Neuronal stem cell (in vitro differentiated cells): ENCODE results near the gene MYO5A.

Source experiments
- DNase-seq: peaks from one replicate; pipeline ENCODE4 v3.0.0-alpha.2; 2013; ENCODE audit warnings: low spot score
- H2AFZ ChIP-seq: one replicate; pipeline ENCODE4 v1.6.1; 2013; ENCODE audit warnings: mild to moderate bottlenecking, low read length, inconsistent platforms
- H2AK5ac ChIP-seq: 2 replicates; pipeline ENCODE4 v1.6.1; 2013; ENCODE audit warnings: low read depth, mild to moderate bottlenecking, inconsistent platforms, low read length, moderate library complexity, mixed read lengths
- H2BK120ac ChIP-seq: 2 replicates; pipeline ENCODE4 v1.6.1; 2013; ENCODE audit warnings: low read depth, mild to moderate bottlenecking, inconsistent platforms, low read length, moderate library complexity, mixed read lengths
- H2BK12ac ChIP-seq: one replicate; pipeline ENCODE4 v1.6.1; 2013; ENCODE audit warnings: low read length, inconsistent platforms
- H2BK15ac ChIP-seq: 2 replicates; pipeline ENCODE4 v1.6.1; 2013; ENCODE audit warnings: mild to moderate bottlenecking, low read length, inconsistent platforms, mixed read lengths
- H2BK5ac ChIP-seq: one replicate; pipeline ENCODE4 v1.6.1; 2013; ENCODE audit warnings: inconsistent platforms, mild to moderate bottlenecking, low read length, moderate library complexity
- H3K14ac ChIP-seq: one replicate; pipeline ENCODE4 v1.6.1; 2013; ENCODE audit warnings: low read length, inconsistent platforms
- H3K18ac ChIP-seq: 2 replicates; pipeline ENCODE4 v1.6.1; 2013; ENCODE audit warnings: low read length, inconsistent platforms
- H3K23ac ChIP-seq: 2 replicates; pipeline ENCODE4 v1.6.1; 2013; ENCODE audit warnings: low read depth, mild to moderate bottlenecking, mixed read lengths, low read length, inconsistent platforms; ENCODE audit not compliant: poor library complexity
- H3K27ac ChIP-seq: replicated peaks from 3 replicates; pipeline ENCODE4 v1.5.1; 2013; ENCODE audit warnings: low read length, inconsistent platforms
- H3K27me3 ChIP-seq, 3 experiments: 2 replicates each; pipeline ENCODE4 v1.6.1; 2013; ENCODE audit warnings: low read length in 3 of 3, mild to moderate bottlenecking in 2 of 3, inconsistent platforms in 1 of 3, low read depth in 1 of 3, mixed read lengths in 1 of 3, moderate library complexity in 1 of 3; ENCODE audit not compliant: control insufficient read depth in 3 of 3, insufficient read depth in 3 of 3
- H3K36me3 ChIP-seq, 2 donors: replicated peaks in 1 of 2; 2 replicates each; pipeline ENCODE4 v1.6.1; 2013; ENCODE audit warnings: low read length in 2 of 2; ENCODE audit not compliant: control insufficient read depth in 2 of 2, insufficient read depth in 2 of 2
- H3K4ac ChIP-seq: 2 replicates; pipeline ENCODE4 v1.6.1; 2013; ENCODE audit warnings: inconsistent platforms, mild to moderate bottlenecking, low read length, moderate library complexity
- H3K4me1 ChIP-seq, 2 donors: 1 replicate in 1 of 2; 2 replicates in 1 of 2; pipeline ENCODE4 v1.6.1; 2013; ENCODE audit warnings: low read length in 2 of 2, low read depth in 1 of 2; ENCODE audit not compliant: control insufficient read depth in 2 of 2, insufficient read depth in 1 of 2
- H3K4me2 ChIP-seq: one replicate; pipeline ENCODE4 v1.6.1; 2013; ENCODE audit warnings: mild to moderate bottlenecking, low read length, inconsistent platforms; ENCODE audit not compliant: insufficient read depth, poor library complexity, severe bottlenecking
- H3K4me3 ChIP-seq, 2 donors: 2 replicates each; pipeline ENCODE4 v1.5.1; 2013; ENCODE audit warnings: low read length in 2 of 2, mild to moderate bottlenecking in 2 of 2, inconsistent platforms in 1 of 2, moderate library complexity in 1 of 2
- H3K79me1 ChIP-seq: one replicate; pipeline ENCODE4 v1.6.1; 2013; ENCODE audit warnings: low read depth, mild to moderate bottlenecking, inconsistent platforms, low read length, moderate library complexity
- H3K9ac ChIP-seq: one replicate; pipeline ENCODE4 v1.6.1; 2013; ENCODE audit warnings: mild to moderate bottlenecking, low read depth, low read length, inconsistent platforms; ENCODE audit not compliant: poor library complexity
- H3K9me3 ChIP-seq, 2 donors: replicated peaks in 1 of 2; 2 replicates each; pipeline versions ENCODE3 to v1.6.1; 2013; ENCODE audit warnings: low read length in 2 of 2, mild to moderate bottlenecking in 2 of 2, inconsistent platforms in 1 of 2, low read depth in 1 of 2, mixed read lengths in 1 of 2, moderate library complexity in 1 of 2; ENCODE audit not compliant: control insufficient read depth in 2 of 2, insufficient read depth in 1 of 2
- H4K8ac ChIP-seq: one replicate; pipeline ENCODE4 v1.6.1; 2013; ENCODE audit warnings: low read depth, mild to moderate bottlenecking, inconsistent platforms, low read length, moderate library complexity
- H4K91ac ChIP-seq: one replicate; pipeline ENCODE4 v1.6.1; 2013; ENCODE audit warnings: low read length, low read depth, mild to moderate bottlenecking, inconsistent platforms; ENCODE audit not compliant: poor library complexity
- WGBS, 2 donors: extraction: QIAGEN DNeasy Blood & Tissue Kit; methylation state at CpG; one replicate each; pipeline ENCODE4 v1.1.7; 2013; ENCODE audit warnings: missing lambda C conversion rate in 2 of 2, mixed read lengths in 1 of 2; ENCODE audit not compliant: insufficient read length in 2 of 2, insufficient replicate concordance in 1 of 2; ENCODE audit errors: extremely low coverage in 2 of 2; 5-methylcytosine and 5-hydroxymethylcytosine counted together

MYO5A gene

DNA sequence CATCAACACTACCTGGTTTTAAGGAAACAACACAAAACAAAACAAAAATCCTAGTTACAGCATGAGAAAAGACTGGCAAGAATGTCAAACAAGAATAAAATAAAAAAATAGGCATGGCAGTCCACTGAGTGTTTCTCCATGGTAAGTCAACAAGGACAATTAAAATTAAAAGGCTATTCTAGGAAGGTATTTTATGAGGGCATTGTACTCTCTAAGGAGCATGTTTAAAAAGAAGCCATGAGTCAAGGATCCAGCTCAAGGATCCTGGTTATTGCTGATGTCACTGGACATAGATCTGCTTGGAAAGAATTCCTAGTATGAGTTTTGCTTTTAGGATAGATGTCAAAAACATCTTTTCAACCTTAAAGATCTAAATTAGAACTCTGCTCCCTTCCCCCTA is 106.7 kb downstream of the MYO5A start:
- no peak overlapping the region for H3K4me3 ChIP-seq
- no peak overlapping the region for H3K9ac ChIP-seq
- H3K27ac ChIP-seq = no peak overlapping the region
- peaks cover 0 to 9% of the 10 kb centered on the region in 2 donors for H3K9me3 ChIP-seq
- H3K14ac ChIP-seq = no peak overlapping the region
- no peak overlapping the region for H3K4ac ChIP-seq
- no peaks in the 10 kb centered on the region for H3K4me1 ChIP-seq
- H2BK15ac ChIP-seq = no peak overlapping the region
- peaks cover 0 to 5% of the 10 kb centered on the region in 2 donors for H3K36me3 ChIP-seq
- no peaks in the 10 kb centered on the region for H3K27me3 ChIP-seq
- H3K4me2 ChIP-seq = no peak overlapping the region
- no peak overlapping the region for H2AFZ ChIP-seq
- H3K23ac ChIP-seq = no peak overlapping the region
- H2BK120ac ChIP-seq = no peak overlapping the region
- H2BK12ac ChIP-seq = no peak overlapping the region
- H3K79me1 ChIP-seq = no peaks in the 10 kb centered on the region
- no peak overlapping the region for H4K91ac ChIP-seq
- H2BK5ac ChIP-seq = no peak overlapping the region
- H4K8ac ChIP-seq = no peak overlapping the region
- DNase-seq = no peak
- no peak overlapping the region for H3K18ac ChIP-seq
- no peak overlapping the region for H2AK5ac ChIP-seq

DNA sequence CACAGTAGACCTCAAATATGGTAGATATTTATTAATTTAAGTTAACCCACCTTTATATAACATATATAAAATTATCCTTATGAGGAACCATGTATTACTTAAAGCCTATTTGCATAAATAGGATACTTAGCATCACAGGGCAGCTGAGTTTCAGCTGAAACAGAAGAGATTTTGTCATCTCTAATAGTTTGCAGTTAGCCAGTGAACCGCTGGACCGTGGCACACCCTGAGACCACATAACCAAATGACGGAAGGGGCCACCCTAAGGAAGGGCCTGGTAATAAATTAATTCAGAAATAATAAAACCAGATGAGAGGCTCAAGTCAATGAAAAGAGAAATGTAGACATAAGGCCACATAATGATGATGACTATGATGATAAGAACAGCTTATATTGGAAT is 107.7 kb downstream of the MYO5A start:
- no peak for DNase-seq
- no peak overlapping the region for H3K9ac ChIP-seq
- no peak overlapping the region for H3K14ac ChIP-seq
- H2BK15ac ChIP-seq = no peak overlapping the region
- no peak overlapping the region for H2BK5ac ChIP-seq
- no peak overlapping the region for H2AFZ ChIP-seq
- no peak overlapping the region for H2BK120ac ChIP-seq
- peaks cover 0 to 9% of the 10 kb centered on the region in 2 donors for H3K9me3 ChIP-seq
- H3K23ac ChIP-seq = no peak overlapping the region
- H4K8ac ChIP-seq = no peak overlapping the region
- no peak overlapping the region for H4K91ac ChIP-seq
- no peaks in the 10 kb centered on the region for H3K79me1 ChIP-seq
- H3K4me3 ChIP-seq = no peak overlapping the region
- no peak overlapping the region for H3K27ac ChIP-seq
- peaks cover 0 to 5% of the 10 kb centered on the region in 2 donors for H3K36me3 ChIP-seq
- no peaks in the 10 kb centered on the region for H3K4me1 ChIP-seq
- no peak overlapping the region for H3K4ac ChIP-seq
- no peak overlapping the region for H3K18ac ChIP-seq
- WGBS, 2 donors = no CpG with 5 or more reads among the region's 3 CpGs
- no peaks in the 10 kb centered on the region for H3K27me3 ChIP-seq
- H2BK12ac ChIP-seq = no peak overlapping the region
- H2AK5ac ChIP-seq = no peak overlapping the region
- no peak overlapping the region for H3K4me2 ChIP-seq

- Histone ChIP-seq H2BK15ac (no peak overlapping the region), H3K4me2 (no peak overlapping the region), H3K14ac (no peak overlapping the region), H3K79me1 (no peaks in the 10 kb centered on the region), H2BK5ac (no peak overlapping the region), H2BK120ac (no peak overlapping the region), H3K18ac (no peak overlapping the region), H3K4ac (no peak overlapping the region), H3K4me3 (no peak overlapping the region), H2BK12ac (no peak overlapping the region), H3K23ac (no peak overlapping the region), H2AK5ac (no peak overlapping the region), H3K4me1 (no peaks in the 10 kb centered on the region), H4K91ac (no peak overlapping the region), H3K9ac (no peak overlapping the region), H3K36me3 (no peaks in the 10 kb centered on the region), H3K9me3 (peaks cover 0 to 9% of the 10 kb centered on the region in 2 donors), H3K27ac (no peak overlapping the region), H2AFZ (no peak overlapping the region), H3K27me3 (no peaks in the 10 kb centered on the region), H4K8ac (no peak overlapping the region)
- no CpG with 5 or more reads among the region's 1 CpG for WGBS, 2 donors
- no peak for DNase-seq
Observed at GRCh38 chr15:52419494-52419893, 109.2 kb downstream of the MYO5A start.

- H3K14ac ChIP-seq = no peak overlapping the region
- no peak for DNase-seq
- no peak overlapping the region for H4K91ac ChIP-seq
- H3K79me1 ChIP-seq = no peaks in the 10 kb centered on the region
- no peaks in the 10 kb centered on the region for H3K36me3 ChIP-seq
- no peak overlapping the region for H3K23ac ChIP-seq
- no peak overlapping the region for H3K9ac ChIP-seq
- no peak overlapping the region for H2AFZ ChIP-seq
- H2BK120ac ChIP-seq = no peak overlapping the region
- H4K8ac ChIP-seq = no peak overlapping the region
- no peak overlapping the region for H3K27ac ChIP-seq
- H2BK15ac ChIP-seq = no peak overlapping the region
- no peak overlapping the region for H2BK5ac ChIP-seq
- H3K4me1 ChIP-seq = no peaks in the 10 kb centered on the region
- no peak overlapping the region for H3K4ac ChIP-seq
- no peak overlapping the region for H3K4me3 ChIP-seq
- H3K9me3 ChIP-seq = peaks cover 0 to 9% of the 10 kb centered on the region in 2 donors
- H2BK12ac ChIP-seq = no peak overlapping the region
- no CpG with 5 or more reads among the region's 2 CpGs for WGBS, 2 donors
- no peak overlapping the region for H3K18ac ChIP-seq
- H3K4me2 ChIP-seq = no peak overlapping the region
- H2AK5ac ChIP-seq = no peak overlapping the region
- H3K27me3 ChIP-seq = no peaks in the 10 kb centered on the region
Observed at GRCh38 chr15:52417957-52418356, 110.7 kb downstream of the MYO5A start.
